Heart right ventricle (tissue), 16 donors: ENCODE results near the gene DISP2. TPM values are rescaled to one million over a fixed set of nuclear protein-coding genes. Genes with fewer than 3 reads are reported as not detected.

Experiments used
- ATAC-seq, 8 donors: fragments of 200-7000 bp; cut with Tn5 transposase; one replicate each; pipeline ENCODE4 v1.9.1; 2020; ENCODE audit warnings: mild to moderate bottlenecking in 8 of 8, moderate library complexity in 8 of 8, moderate number of reproducible peaks in 1 of 8
- DNase-seq, 2 donors: peaks; one replicate each; pipeline ENCODE4 v3.0.0-alpha.2; 2020
- H3K27ac ChIP-seq, 10 donors: fragments of 200-600 bp; sonication (generic) in 2 of 10; one replicate each; pipeline versions ENCODE4 v1.5.0 to v1.8.0; 2020 to 2022; ENCODE audit warnings: mild to moderate bottlenecking in 3 of 10
- H3K27me3 ChIP-seq, 7 donors: fragments of 200-600 bp; one replicate each; pipeline ENCODE4 v1.8.0; 2021 to 2022; ENCODE audit warnings: mild to moderate bottlenecking in 2 of 7
- H3K36me3 ChIP-seq, 9 donors: fragments of 200-600 bp; sonication (generic) in 1 of 9; one replicate each; pipeline versions ENCODE4 v1.5.0 to v1.8.0; 2020 to 2022; ENCODE audit warnings: mild to moderate bottlenecking in 2 of 9
- H3K4me1 ChIP-seq, 9 donors: fragments of 200-600 bp; sonication (generic) in 1 of 9; one replicate each; pipeline versions ENCODE4 v1.5.0 to v1.8.0; 2020 to 2022; ENCODE audit warnings: mild to moderate bottlenecking in 4 of 9
- H3K4me3 ChIP-seq, 10 donors: fragments of 200-600 bp; sonication (generic) in 2 of 10; one replicate each; pipeline versions ENCODE4 v1.5.0 to v1.8.0; 2020 to 2022; ENCODE audit warnings: mild to moderate bottlenecking in 7 of 10, moderate library complexity in 2 of 10
- H3K9me3 ChIP-seq, 11 donors: fragments of 200-600 bp in 10 of 11; sonication (generic) in 2 of 11; one replicate each; pipeline versions ENCODE4 v1.5.0 to v1.8.0; 2013 to 2022; ENCODE audit warnings: mild to moderate bottlenecking in 2 of 11, control low read depth in 1 of 11, moderate library complexity in 1 of 11
- CTCF ChIP-seq, 9 donors: fragments of 200-600 bp; sonication (generic) in 2 of 9; IDR thresholded peaks; one replicate each; pipeline versions ENCODE4 v1.5.0 to v1.8.0; 2021 to 2022; ENCODE audit warnings: antibody characterized with exemption in 9 of 9, mild to moderate bottlenecking in 5 of 9, moderate library complexity in 1 of 9
- WGBS, 2 donors: extraction: QIAGEN DNeasy Blood & Tissue Kit; methylation state at CpG; one replicate each; pipeline ENCODE4 v1.1.7; 2013; ENCODE audit warnings: inconsistent platforms in 1 of 2; 5-methylcytosine and 5-hydroxymethylcytosine counted together
- intact Hi-C, 10 donors: fragments of 100-400 bp; cut with DNase I; formaldehyde crosslinking; loops; one replicate each; pipeline versions ENCODE4 v1.11.1 to v1.14.2; 2022
- polyA plus RNA-seq, 2 donors: library from polyadenylated mRNA; stranded (reverse); fragments of 200-250 nt; gene quantifications; one replicate each; pipeline ENCODE4 v1.2.3, GENCODE V29; 2013
- total RNA-seq, 10 donors: library from RNA; stranded (reverse); fragmentation: NEBNext Ultra II Directional in 3 of 10; extraction: Animal tissue kit (Norgen Biotek cat#: 25700) in 3 of 10; gene quantifications; one replicate each; pipeline versions ENCODE4 v1.2.1 to v1.2.4, GENCODE V29; 2021 to 2023
- donor health status: Arrhythmogenic right ventricular cardiomyopathy.
- donor health status: ischemic (EF 13 %, LVEDD 7.1; RV severe dilation, severe dysfunction).
- donor health status: healthy with polysubstance abuse.
- donor health status: DM: no; HTN: yes; CAD: no.
- donor health status: DM: no; HTN: no; CAD: no.
- donor health status: ischemic (EF 25% LVEDD 6.9; RV normal size, moderate dysfunction).
- donor health status: ischemic (EF 25% LVEDD 5.7; RV mildly dilated, moderate dysfunction).
- donor health status: healthy.
- donor health status: DM: yes; HTN: yes; CAD: no.
- donor health status: Ischemic cardiomyopathy.
- donor health status: ischemic (EF 35%, LVEDD 5.7; RV mildly dilated, moderate dysfunction).
- donor health status: nonischemic (EF 11% LVEDD 7.7; RV severe dilation, severe dysfunction).
- donor health status: DM: yes; HTN: yes; CAD: no.
- donor health status: PGD.
- donor health status: ischemic (EF 29% LVEDD 5.4; RV normal size, mild dysfunction).
- donor health status: nonischemic (EF 23%, LVEDD 6.1; RV moderate dilation, normal function).

DISP2 gene
- total and polyA plus RNA-seq, 12 donors = 0.08 to 2.7 (median 0.71) TPM

- no peaks in the 10 kb centered on the region for H3K27me3 ChIP-seq
- DNase-seq = peak; percentile 79 to 84
- peak overlapping the region; percentile 60 to 91 (median 85) for H3K27ac ChIP-seq
- H3K36me3 ChIP-seq = no peaks in the 10 kb centered on the region
- TF ChIP-seq CTCF (IDR thresholded peaks at IDR 0.05) = peak; percentile 75 to 93 (median 88)
- peak; percentile 60 to 79 (median 68) for ATAC-seq
- WGBS, 2 donors = 13 to 18% methylated on average over 90 to 91 of the region's 91 CpGs
- intact Hi-C loops = loop anchor here in 6 of 10 donors (1.0 to 10.0 kb wide), 7 partner anchors 27 to 144 kb away; partner anchors contain the start of genes IVD (in 2 of the 6), CCDC9B (in 1 of the 6) and INAFM2 (in 1 of the 6)
- H3K4me1 ChIP-seq = peaks cover 3 to 38% (median 29%) of the 10 kb centered on the region in 9 donors
- H3K4me3 ChIP-seq = peak overlapping the region in 9 of 10 donors; percentile 12 to 57 (median 38)
- H3K9me3 ChIP-seq = no peaks in the 10 kb centered on the region
Measured at GRCh38 chr15:40367686-40368611, 9.9 kb downstream of the DISP2 start.

GRCh38 chr15:40368719-40369473 lies 10.9 kb downstream of the DISP2 start:
- ATAC-seq (no peak), DNase-seq (no peak)
- peaks cover 3 to 38% (median 29%) of the 10 kb centered on the region in 9 donors for H3K4me1 ChIP-seq
- no peak for TF ChIP-seq CTCF (IDR thresholded peaks at IDR 0.05)
- H3K4me3 ChIP-seq = no peak overlapping the region
- 95 to 96% methylated on average over 24 of the region's 24 CpGs for WGBS, 2 donors
- no peaks in the 10 kb centered on the region for H3K9me3 ChIP-seq
- no peaks in the 10 kb centered on the region for H3K27me3 ChIP-seq
- H3K36me3 ChIP-seq = no peaks in the 10 kb centered on the region
- intact Hi-C loops = loop anchor here in 6 of 10 donors (1.0 to 10.0 kb wide), 6 partner anchors 36 to 143 kb away; partner anchors contain the start of genes IVD (in 2 of the 6) and INAFM2 (in 1 of the 6)
- H3K27ac ChIP-seq = peak overlapping the region in 4 of 10 donors; percentile 46 to 90 (median 68)

- DNase-seq = no peak
- H3K9me3 ChIP-seq = no peaks in the 10 kb centered on the region
- no peaks in the 10 kb centered on the region for H3K27me3 ChIP-seq
- H3K36me3 ChIP-seq = no peaks in the 10 kb centered on the region
- no peak for ATAC-seq
- H3K4me1 ChIP-seq = peaks cover 3 to 38% (median 29%) of the 10 kb centered on the region in 9 donors
- H3K4me3 ChIP-seq = no peak overlapping the region
- intact Hi-C loops = loop anchor here in 6 of 10 donors (5.0 to 10.0 kb wide), 5 partner anchors 38 to 143 kb away; partner anchors contain the start of genes INAFM2 (in 1 of the 6) and IVD (in 1 of the 6)
- no peak overlapping the region for H3K27ac ChIP-seq
- WGBS, 2 donors = 92 to 94% methylated on average over 10 of the region's 10 CpGs
- TF ChIP-seq CTCF (IDR thresholded peaks at IDR 0.05) = no peak
Measured at GRCh38 chr15:40369474-40369869, 11.5 kb downstream of the DISP2 start.

- no peaks in the 10 kb centered on the region for H3K36me3 ChIP-seq
- no peaks in the 10 kb centered on the region for H3K9me3 ChIP-seq
- WGBS, 2 donors = 84 to 87% methylated on average over 13 of the region's 13 CpGs
- ATAC-seq = no peak
- peaks cover 3 to 38% (median 29%) of the 10 kb centered on the region in 9 donors for H3K4me1 ChIP-seq
- intact Hi-C loops = loop anchor here in 7 of 10 donors (5.0 to 10.0 kb wide), 6 partner anchors 37 to 142 kb away; partner anchors contain the start of genes INAFM2 (in 2 of the 7) and IVD (in 2 of the 7)
- DNase-seq = no peak
- no peak overlapping the region for H3K4me3 ChIP-seq
- TF ChIP-seq CTCF (IDR thresholded peaks at IDR 0.05) = no peak
- H3K27ac ChIP-seq = no peak overlapping the region
- no peaks in the 10 kb centered on the region for H3K27me3 ChIP-seq
Measured at GRCh38 chr15:40369971-40370370, 12.0 kb downstream of the DISP2 start.
